ENCODE results near the gene BLOC1S5.
A peak's percentile ranks its signal among the peaks of the same experiment; 100 is the strongest.

The BLOC1S5 gene

GRCh38 chr6:8075704-8076103 lies 11.5 kb upstream of the BLOC1S5 start:
- H3F3A ChIP-seq (ENCODE audit: low read depth), result no peaks in the 10 kb centered on the region
- no peaks in the 10 kb centered on the region for H3K9me2 ChIP-seq (replicated peaks; ENCODE audit: low read depth, low read length)
- peaks cover 9% of the 10 kb centered on the region; the same call in 1 of the 2 replicates for H3K36me3 ChIP-seq (ENCODE audit: insufficient read depth, low read length)
- H3K4me3 ChIP-seq (ENCODE audit: low read length, poor library complexity, severe bottlenecking), result no peak overlapping the region
- no peak overlapping the region for H2AFZ ChIP-seq (ENCODE audit: low read length)
- H3K9me3 ChIP-seq (ENCODE audit: insufficient read depth, low read depth, low read length), result no peaks in the 10 kb centered on the region
- H3K4me1 ChIP-seq (ENCODE audit: insufficient read depth, low read length, poor library complexity, severe bottlenecking), result peaks cover 9% of the 10 kb centered on the region
- peak overlapping the region; percentile 5 for H3K4me2 ChIP-seq (ENCODE audit: low read depth, low read length, poor library complexity, severe bottlenecking)
- no peaks in the 10 kb centered on the region for H3K27me3 ChIP-seq (ENCODE audit: insufficient read depth, low read length, poor library complexity, severe bottlenecking)
- no peaks in the 10 kb centered on the region for H3K79me2 ChIP-seq (ENCODE audit: insufficient read depth, low read length)
- no peaks in the 10 kb centered on the region for H4K20me1 ChIP-seq (ENCODE audit: insufficient read depth, low read length, poor library complexity, severe bottlenecking)
- no peak for TF ChIP-seq EZH2phosphoT487 (IDR thresholded peaks at IDR 0.05; ENCODE audit: borderline replicate concordance)
- TF ChIP-seq, protein P1, sequence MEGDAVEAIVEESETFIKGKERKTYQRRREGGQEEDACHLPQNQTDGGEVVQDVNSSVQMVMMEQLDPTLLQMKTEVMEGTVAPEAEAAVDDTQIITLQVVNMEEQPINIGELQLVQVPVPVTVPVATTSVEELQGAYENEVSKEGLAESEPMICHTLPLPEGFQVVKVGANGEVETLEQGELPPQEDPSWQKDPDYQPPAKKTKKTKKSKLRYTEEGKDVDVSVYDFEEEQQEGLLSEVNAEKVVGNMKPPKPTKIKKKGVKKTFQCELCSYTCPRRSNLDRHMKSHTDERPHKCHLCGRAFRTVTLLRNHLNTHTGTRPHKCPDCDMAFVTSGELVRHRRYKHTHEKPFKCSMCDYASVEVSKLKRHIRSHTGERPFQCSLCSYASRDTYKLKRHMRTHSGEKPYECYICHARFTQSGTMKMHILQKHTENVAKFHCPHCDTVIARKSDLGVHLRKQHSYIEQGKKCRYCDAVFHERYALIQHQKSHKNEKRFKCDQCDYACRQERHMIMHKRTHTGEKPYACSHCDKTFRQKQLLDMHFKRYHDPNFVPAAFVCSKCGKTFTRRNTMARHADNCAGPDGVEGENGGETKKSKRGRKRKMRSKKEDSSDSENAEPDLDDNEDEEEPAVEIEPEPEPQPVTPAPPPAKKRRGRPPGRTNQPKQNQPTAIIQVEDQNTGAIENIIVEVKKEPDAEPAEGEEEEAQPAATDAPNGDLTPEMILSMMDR (conservative IDR thresholded peaks at IDR 0.05; ENCODE audit: low read length), result no peak
- H3K9ac ChIP-seq (ENCODE audit: low read depth, low read length, poor library complexity, severe bottlenecking), result no peak overlapping the region

DNA sequence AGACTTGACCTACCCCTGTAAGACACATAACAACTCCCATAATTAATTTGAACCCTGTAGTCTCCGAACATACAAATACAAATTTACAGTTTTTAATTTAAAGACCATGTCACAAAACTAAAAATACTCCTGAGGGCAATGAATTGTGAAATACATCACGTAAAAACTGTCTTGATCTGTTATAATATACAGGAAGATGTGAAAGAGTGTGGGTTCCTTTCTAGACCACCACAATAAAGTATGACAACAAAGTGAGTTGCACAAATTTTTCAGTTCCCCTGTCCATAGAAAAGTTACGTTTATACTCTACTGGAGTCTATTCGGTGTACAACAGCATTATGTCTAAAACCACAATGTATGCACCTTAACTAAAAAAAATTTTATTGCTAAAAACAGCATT lies 11.0 kb upstream of the BLOC1S5 start:
- H3K4me2 ChIP-seq (ENCODE audit: low read depth, low read length, poor library complexity, severe bottlenecking), result peak overlapping the region; percentile 5
- TF ChIP-seq, protein P1 (conservative IDR thresholded peaks at IDR 0.05; ENCODE audit: low read length), result no peak
- no peak for TF ChIP-seq EZH2phosphoT487 (IDR thresholded peaks at IDR 0.05; ENCODE audit: borderline replicate concordance)
- no peaks in the 10 kb centered on the region for H3F3A ChIP-seq (ENCODE audit: low read depth)
- no peak overlapping the region for H3K9ac ChIP-seq (ENCODE audit: low read depth, low read length, poor library complexity, severe bottlenecking)
- no peaks in the 10 kb centered on the region for H4K20me1 ChIP-seq (ENCODE audit: insufficient read depth, low read length, poor library complexity, severe bottlenecking)
- no peak overlapping the region for H3K4me3 ChIP-seq (ENCODE audit: low read length, poor library complexity, severe bottlenecking)
- no peaks in the 10 kb centered on the region for H3K27me3 ChIP-seq (ENCODE audit: insufficient read depth, low read length, poor library complexity, severe bottlenecking)
- no peak overlapping the region for H2AFZ ChIP-seq (ENCODE audit: low read length)
- peaks cover 9% of the 10 kb centered on the region; the same call in 1 of the 2 replicates for H3K36me3 ChIP-seq (ENCODE audit: insufficient read depth, low read length)
- H3K4me1 ChIP-seq (ENCODE audit: insufficient read depth, low read length, poor library complexity, severe bottlenecking), result peaks cover 9% of the 10 kb centered on the region
- H3K9me2 ChIP-seq (replicated peaks; ENCODE audit: low read depth, low read length), result no peaks in the 10 kb centered on the region
- H3K9me3 ChIP-seq (ENCODE audit: insufficient read depth, low read depth, low read length), result no peaks in the 10 kb centered on the region
- H3K79me2 ChIP-seq (ENCODE audit: insufficient read depth, low read length), result no peaks in the 10 kb centered on the region

- TF ChIP-seq, protein P1 (conservative IDR thresholded peaks at IDR 0.05; ENCODE audit: low read length), result no peak
- TF ChIP-seq EZH2phosphoT487 (IDR thresholded peaks at IDR 0.05; ENCODE audit: borderline replicate concordance), result no peak
- Histone ChIP-seq H4K20me1 (ENCODE audit: insufficient read depth, low read length, poor library complexity, severe bottlenecking) (no peaks in the 10 kb centered on the region), H3K79me2 (ENCODE audit: insufficient read depth, low read length) (no peaks in the 10 kb centered on the region), H3K9me3 (ENCODE audit: insufficient read depth, low read depth, low read length) (no peaks in the 10 kb centered on the region), H3K36me3 (ENCODE audit: insufficient read depth, low read length) (peaks cover 6% of the 10 kb centered on the region; the same call in 1 of the 2 replicates), H2AFZ (ENCODE audit: low read length) (no peak overlapping the region), H3K9me2 (replicated peaks; ENCODE audit: low read depth, low read length) (no peaks in the 10 kb centered on the region), H3F3A (ENCODE audit: low read depth) (no peaks in the 10 kb centered on the region), H3K4me1 (ENCODE audit: insufficient read depth, low read length, poor library complexity, severe bottlenecking) (peaks cover 9% of the 10 kb centered on the region), H3K9ac (ENCODE audit: low read depth, low read length, poor library complexity, severe bottlenecking) (no peak overlapping the region), H3K4me3 (ENCODE audit: low read length, poor library complexity, severe bottlenecking) (no peak overlapping the region), H3K27me3 (ENCODE audit: insufficient read depth, low read length, poor library complexity, severe bottlenecking) (no peaks in the 10 kb centered on the region), H3K4me2 (ENCODE audit: low read depth, low read length, poor library complexity, severe bottlenecking) (no peak overlapping the region)
These were observed 10.0 kb upstream of the BLOC1S5 start for GRCh38 chr6:8074213-8074612.
